Caco-2 (cell line): Measurements from ENCODE around the gene CGRRF1. TPM values are rescaled to one million over a fixed set of nuclear protein-coding genes. Genes with fewer than 3 reads are reported as not detected.

ENCODE experiments used
- BruUV-seq: library from RNA; stranded (reverse); fragments of 400-500 nt; replicated peaks from 2 replicates; lab custom pipeline; 2021; lab: Mats Ljungman, UMichigan
- CTCF ChIA-PET: fragments of 300-600 bp; sonication (Branson Sonifier 250); formaldehyde crosslinking; loops from one replicate; lab custom pipeline; 2022; ENCODE audit warnings: antibody characterized with exemption; lab: Charles Lee
- POLR2A ChIA-PET: fragments of 300-600 bp; sonication (Branson Sonifier 250); formaldehyde crosslinking; loops from one replicate; lab custom pipeline; 2022; ENCODE audit warnings: antibody characterized with exemption; lab: Charles Lee
- DNase-seq, 2 experiments: peaks; one replicate each; pipeline versions ENCODE4 v3.0.0 to v3.0.0-alpha.2; 2020 to 2022
- H3K27me3 ChIP-seq: replicated peaks from 2 replicates; pipeline ENCODE4 v1.6.0; 2011; ENCODE audit warnings: low read length; ENCODE audit not compliant: control insufficient read depth, insufficient read depth
- H3K36me3 ChIP-seq: 2 replicates; pipeline ENCODE4 v1.5.1; 2011; ENCODE audit warnings: low read length; ENCODE audit not compliant: control insufficient read depth, insufficient read depth
- H3K4me1 ChIP-seq: fragments of 250-450 bp; sonication (Bioruptor Pico); 2 replicates; pipeline ENCODE4 v1.5.1; 2020; ENCODE audit warnings: mild to moderate bottlenecking
- H3K4me3 ChIP-seq: 2 replicates; pipeline ENCODE4 v1.5.1; 2011; ENCODE audit warnings: low read depth, mild to moderate bottlenecking, control low read depth, low read length
- H3K9me3 ChIP-seq: fragments of 250-450 bp; sonication (Bioruptor Pico); 2 replicates; pipeline ENCODE4 v1.5.1; 2020; ENCODE audit warnings: mild to moderate bottlenecking, moderate library complexity
- H3K27ac Mint-ChIP-seq: one replicate; pipeline ENCODE4 v1.8.0; 2022; ENCODE audit warnings: mixed read lengths; ENCODE audit not compliant: unreplicated experiment
- H3K27me3 Mint-ChIP-seq: one replicate; pipeline ENCODE4 v1.8.0; 2022; ENCODE audit warnings: mixed read lengths; ENCODE audit not compliant: insufficient read depth, unreplicated experiment
- H3K36me3 Mint-ChIP-seq: one replicate; pipeline ENCODE4 v1.8.0; 2022; ENCODE audit warnings: mild to moderate bottlenecking, mixed read lengths; ENCODE audit not compliant: insufficient read depth, unreplicated experiment
- H3K4me1 Mint-ChIP-seq: one replicate; pipeline ENCODE4 v1.8.0; 2022; ENCODE audit warnings: low read depth, mixed read lengths; ENCODE audit not compliant: unreplicated experiment
- H3K4me3 Mint-ChIP-seq: one replicate; pipeline ENCODE4 v1.8.0; 2022; ENCODE audit warnings: mild to moderate bottlenecking, moderate library complexity, mixed read lengths; ENCODE audit not compliant: unreplicated experiment
- H3K9me3 Mint-ChIP-seq: one replicate; pipeline ENCODE4 v1.8.0; 2022; ENCODE audit warnings: mixed read lengths; ENCODE audit not compliant: unreplicated experiment
- intact Hi-C: fragments of 100-400 bp; cut with micrococcal nuclease; formaldehyde crosslinking; loops from one replicate; pipeline ENCODE4 v1.10.0; 2022; ENCODE audit not compliant: unreplicated experiment
- total RNA-seq: library from RNA; stranded (reverse); gene quantifications from 2 replicates; pipeline ENCODE4 v1.2.3, GENCODE V29; 2022
- TF ChIP-seq, protein P1 (sequence below), 2 experiments: fragments of 200-600 bp in 1 of 2; IDR thresholded peaks; 1 replicate in 1 of 2; 2 replicates in 1 of 2; pipeline versions ENCODE4 v1.5.1 to v1.8.0; 2011 to 2022; ENCODE audit warnings: antibody characterized with exemption in 1 of 2, control low read depth in 1 of 2, inconsistent platforms in 1 of 2, low read depth in 1 of 2, low read length in 1 of 2, mild to moderate bottlenecking in 1 of 2, moderate library complexity in 1 of 2; ENCODE audit not compliant: insufficient read depth in 1 of 2, severe bottlenecking in 1 of 2, unreplicated experiment in 1 of 2

CGRRF1 gene
- total RNA-seq, 1 experiment from 2014 or later = 12.3 TPM

DNA sequence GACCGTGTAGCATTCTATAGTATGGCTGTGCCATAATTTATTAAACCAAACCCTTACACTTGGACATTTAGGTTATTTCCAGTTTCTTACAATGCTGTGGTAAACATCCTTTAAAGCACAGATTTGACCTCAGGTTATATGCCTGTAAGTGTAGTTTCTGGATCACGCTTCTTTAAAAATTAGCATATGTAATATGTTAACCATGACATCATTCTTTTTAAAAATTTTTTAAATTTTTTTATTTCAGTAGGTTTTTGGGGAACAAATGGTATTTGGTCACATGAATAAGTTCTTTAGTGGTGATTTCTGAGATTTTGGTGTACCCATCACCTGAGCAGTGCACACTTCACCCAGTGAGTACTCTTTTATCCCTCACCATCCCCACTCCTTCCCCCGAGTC lies 75.5 kb downstream of the CGRRF1 start:
- TF ChIP-seq, protein P1, sequence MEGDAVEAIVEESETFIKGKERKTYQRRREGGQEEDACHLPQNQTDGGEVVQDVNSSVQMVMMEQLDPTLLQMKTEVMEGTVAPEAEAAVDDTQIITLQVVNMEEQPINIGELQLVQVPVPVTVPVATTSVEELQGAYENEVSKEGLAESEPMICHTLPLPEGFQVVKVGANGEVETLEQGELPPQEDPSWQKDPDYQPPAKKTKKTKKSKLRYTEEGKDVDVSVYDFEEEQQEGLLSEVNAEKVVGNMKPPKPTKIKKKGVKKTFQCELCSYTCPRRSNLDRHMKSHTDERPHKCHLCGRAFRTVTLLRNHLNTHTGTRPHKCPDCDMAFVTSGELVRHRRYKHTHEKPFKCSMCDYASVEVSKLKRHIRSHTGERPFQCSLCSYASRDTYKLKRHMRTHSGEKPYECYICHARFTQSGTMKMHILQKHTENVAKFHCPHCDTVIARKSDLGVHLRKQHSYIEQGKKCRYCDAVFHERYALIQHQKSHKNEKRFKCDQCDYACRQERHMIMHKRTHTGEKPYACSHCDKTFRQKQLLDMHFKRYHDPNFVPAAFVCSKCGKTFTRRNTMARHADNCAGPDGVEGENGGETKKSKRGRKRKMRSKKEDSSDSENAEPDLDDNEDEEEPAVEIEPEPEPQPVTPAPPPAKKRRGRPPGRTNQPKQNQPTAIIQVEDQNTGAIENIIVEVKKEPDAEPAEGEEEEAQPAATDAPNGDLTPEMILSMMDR (IDR thresholded peaks at IDR 0.05; ENCODE audit: insufficient read depth in 1 of 2, low read depth in 1 of 2, low read length in 1 of 2, severe bottlenecking in 1 of 2, unreplicated experiment in 1 of 2) = no peak
- H3K36me3 Mint-ChIP-seq = peaks cover 17% of the 10 kb centered on the region
- H3K27ac Mint-ChIP-seq = no peak overlapping the region
- no TSS peak for BruUV-seq
- H3K9me3 ChIP-seq = no peaks in the 10 kb centered on the region
- intact Hi-C loops = no loop called here
- H3K36me3 ChIP-seq = no peaks in the 10 kb centered on the region
- DNase-seq = no peak
- H3K27me3 Mint-ChIP-seq = no peaks in the 10 kb centered on the region
- H3K4me1 Mint-ChIP-seq = peaks cover 11% of the 10 kb centered on the region
- POLR2A ChIA-PET = no interaction called here
- H3K9me3 Mint-ChIP-seq = no peaks in the 10 kb centered on the region
- CTCF ChIA-PET = no interaction called here
- no peak overlapping the region for H3K4me3 Mint-ChIP-seq
- H3K27me3 ChIP-seq = no peaks in the 10 kb centered on the region
- H3K4me3 ChIP-seq = no peak overlapping the region
- H3K4me1 ChIP-seq = no peaks in the 10 kb centered on the region

Other genes with a start within 250 kb of the CGRRF1 start
- gene CDKN3, start 112.9 kb upstream of the CGRRF1 start, total RNA-seq = 64.9 and 83.0 TPM in 2 replicates
- 159 and 164 TPM in 2 replicates for gene CNIH1, start 68.5 kb upstream of the CGRRF1 start, total RNA-seq
- 65.5 and 67.4 TPM in 2 replicates for gene GMFB, start 20.9 kb upstream of the CGRRF1 start, total RNA-seq
- 60.4 and 60.8 TPM in 2 replicates for gene SAMD4A, start 57.2 kb downstream of the CGRRF1 start, total RNA-seq